ENCODE measurements around the gene TRIM32.

DNA sequence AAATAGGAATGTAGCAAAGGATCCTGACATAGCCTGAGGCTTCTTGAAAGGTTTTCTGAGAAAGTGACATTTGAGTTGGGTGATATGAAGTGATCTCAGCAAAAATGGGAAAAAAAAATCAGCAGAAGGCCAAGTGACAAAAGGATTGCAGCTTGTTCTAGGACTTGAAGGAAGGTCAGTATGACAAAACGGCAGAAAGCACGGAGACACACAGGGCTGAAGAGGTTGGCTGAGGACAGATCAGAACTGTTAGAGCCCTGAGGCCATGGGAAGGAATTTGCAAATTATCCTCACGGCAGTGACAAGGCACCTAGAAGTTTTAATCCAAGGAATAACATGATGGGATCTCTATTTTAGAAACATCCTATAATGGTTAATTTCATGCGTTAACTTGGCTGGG is 31.0 kb downstream of the TRIM32 start:
- TF ChIP-seq EZH2phosphoT487 (IDR thresholded peaks at IDR 0.05; ENCODE audit: borderline replicate concordance, low read depth, low read length): no peak
- TF ChIP-seq, protein P1, sequence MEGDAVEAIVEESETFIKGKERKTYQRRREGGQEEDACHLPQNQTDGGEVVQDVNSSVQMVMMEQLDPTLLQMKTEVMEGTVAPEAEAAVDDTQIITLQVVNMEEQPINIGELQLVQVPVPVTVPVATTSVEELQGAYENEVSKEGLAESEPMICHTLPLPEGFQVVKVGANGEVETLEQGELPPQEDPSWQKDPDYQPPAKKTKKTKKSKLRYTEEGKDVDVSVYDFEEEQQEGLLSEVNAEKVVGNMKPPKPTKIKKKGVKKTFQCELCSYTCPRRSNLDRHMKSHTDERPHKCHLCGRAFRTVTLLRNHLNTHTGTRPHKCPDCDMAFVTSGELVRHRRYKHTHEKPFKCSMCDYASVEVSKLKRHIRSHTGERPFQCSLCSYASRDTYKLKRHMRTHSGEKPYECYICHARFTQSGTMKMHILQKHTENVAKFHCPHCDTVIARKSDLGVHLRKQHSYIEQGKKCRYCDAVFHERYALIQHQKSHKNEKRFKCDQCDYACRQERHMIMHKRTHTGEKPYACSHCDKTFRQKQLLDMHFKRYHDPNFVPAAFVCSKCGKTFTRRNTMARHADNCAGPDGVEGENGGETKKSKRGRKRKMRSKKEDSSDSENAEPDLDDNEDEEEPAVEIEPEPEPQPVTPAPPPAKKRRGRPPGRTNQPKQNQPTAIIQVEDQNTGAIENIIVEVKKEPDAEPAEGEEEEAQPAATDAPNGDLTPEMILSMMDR (conservative IDR thresholded peaks at IDR 0.05; ENCODE audit: low read length): no peak
